Sigmoid colon (tissue), 7 donors: ENCODE results near the gene CHMP1A. TPM values are rescaled to one million over a fixed set of nuclear protein-coding genes. Genes with fewer than 3 reads are reported as not detected.
"Not testable (repeated sequence)": the region's sequence is repeated elsewhere in the genome, so short reads cannot be mapped to it uniquely, and the experiment has no call there.

ENCODE experiments used
- DNase-seq: peaks from one replicate; pipeline ENCODE4 v3.0.0-alpha.2; 2019
- H3K27ac ChIP-seq, 4 donors: fragments of 200-600 bp; sonication (generic); one replicate each; pipeline ENCODE4 v1.5.1; 2016 to 2019; ENCODE audit warnings: mild to moderate bottlenecking in 1 of 4
- H3K27me3 ChIP-seq, 3 donors: fragments of 200-600 bp; sonication (generic); one replicate each; pipeline ENCODE4 v1.5.1; 2019; ENCODE audit warnings: mild to moderate bottlenecking in 1 of 3
- H3K36me3 ChIP-seq, 4 donors: fragments of 200-600 bp; sonication (generic); one replicate each; pipeline ENCODE4 v1.5.1; 2016 to 2019
- H3K4me1 ChIP-seq, 4 donors: fragments of 200-600 bp; sonication (generic); one replicate each; pipeline ENCODE4 v1.5.1; 2017 to 2019
- H3K4me3 ChIP-seq, 4 donors: fragments of 200-600 bp; sonication (generic); one replicate each; pipeline ENCODE4 v1.5.1; 2017 to 2019; ENCODE audit warnings: mild to moderate bottlenecking in 2 of 4, moderate library complexity in 1 of 4
- H3K9me3 ChIP-seq, 4 donors: fragments of 200-600 bp in 3 of 4; sonication (generic) in 3 of 4; one replicate each; pipeline versions ENCODE4 v1.5.1 to v1.6.1; 2013 to 2019
- CTCF ChIP-seq, 4 experiments: fragments of 450-650 bp in 3 of 4; fragments of 200-600 bp in 1 of 4; IDR thresholded peaks; one replicate each; pipeline ENCODE4 v1.5.1; 2016 to 2019; ENCODE audit warnings: antibody characterized with exemption in 4 of 4, mild to moderate bottlenecking in 3 of 4, moderate library complexity in 2 of 4
- EP300 ChIP-seq, 4 donors: sonication (generic); formaldehyde crosslinking; IDR thresholded peaks; one replicate each; pipeline ENCODE4 v1.6.1; 2017; ENCODE audit warnings: antibody characterized with exemption in 4 of 4
- POLR2A ChIP-seq, 2 donors: fragments of 450-650 bp; IDR thresholded peaks; one replicate each; pipeline ENCODE4 v1.6.1; 2016; ENCODE audit warnings: antibody characterized with exemption in 2 of 2, mild to moderate bottlenecking in 2 of 2, moderate library complexity in 2 of 2
- POLR2AphosphoS5 ChIP-seq, 4 donors: sonication (generic); formaldehyde crosslinking; IDR thresholded peaks; one replicate each; pipeline ENCODE4 v1.6.1; 2017; ENCODE audit warnings: antibody characterized with exemption in 4 of 4
- WGBS, 2 donors: extraction: QIAGEN DNeasy Blood & Tissue Kit; methylation state at CpG; one replicate each; pipeline ENCODE4 v1.1.7; 2013; 5-methylcytosine and 5-hydroxymethylcytosine counted together
- intact Hi-C: fragments of 100-400 bp; cut with DNase I; formaldehyde crosslinking; loops from one replicate; pipeline ENCODE4 v1.15.1; 2023
- polyA plus RNA-seq, 3 donors: library from polyadenylated mRNA; stranded (reverse); fragments of 200-250 nt; gene quantifications; one replicate each; pipeline ENCODE4 v1.2.3, GENCODE V29; 2013
- total RNA-seq, 4 donors: library from RNA; depleted of rRNA; stranded (reverse); fragments of >200 nt; gene quantifications; one replicate each; pipeline ENCODE4 v1.1.0, GENCODE V29; 2016
- donor health status: healthy with polysubstance abuse.
- donor health status: Bipolar disorder and iron deficiency.
- donor health status: healthy.

The CHMP1A gene
- total and polyA plus RNA-seq, 7 donors, result 42.8 to 157 (median 75.9) TPM

- H3K27me3 ChIP-seq, result no peaks in the 10 kb centered on the region
- intact Hi-C loops, result no loop called here
- no peaks in the 10 kb centered on the region for H3K4me1 ChIP-seq
- no peak overlapping the region for H3K27ac ChIP-seq
- H3K9me3 ChIP-seq, result no peaks in the 10 kb centered on the region
- no peak overlapping the region for H3K4me3 ChIP-seq
- DNase-seq, result no peak
- TF ChIP-seq CTCF (IDR thresholded peaks at IDR 0.05) (no peak), POLR2A (IDR thresholded peaks at IDR 0.05) (no peak), POLR2AphosphoS5 (IDR thresholded peaks at IDR 0.05) (no peak)
- WGBS, 2 donors, result 83 to 88% methylated on average over 9 of the region's 9 CpGs
- H3K36me3 ChIP-seq, result peaks cover 0 to 8% (median 4%) of the 10 kb centered on the region in 4 donors
Observed at GRCh38 chr16:89667633-89668032, 10.1 kb upstream of the CHMP1A start.

- H3K9me3 ChIP-seq, H3K27me3 ChIP-seq, H3K27ac ChIP-seq, H3K4me3 ChIP-seq, DNase-seq, intact Hi-C loops, H3K4me1 ChIP-seq: not testable (repeated sequence)
- H3K36me3 ChIP-seq, result peaks cover 0 to 13% (median 4%) of the 10 kb centered on the region in 4 donors
- WGBS, 2 donors, result 62 to 66% methylated on average over 7 of the region's 7 CpGs
Observed at GRCh38 chr16:89667000-89667399, 9.5 kb upstream of the CHMP1A start.

GRCh38 chr16:89664238-89664637, 6.7 kb upstream of the CHMP1A start:
- DNase-seq, H3K27me3 ChIP-seq, H3K4me3 ChIP-seq, intact Hi-C loops, H3K9me3 ChIP-seq, H3K4me1 ChIP-seq, H3K27ac ChIP-seq: not testable (repeated sequence)
- WGBS, 2 donors, result 83 to 87% methylated on average over 10 of the region's 11 CpGs
- peaks cover 0 to 25% (median 4%) of the 10 kb centered on the region in 4 donors for H3K36me3 ChIP-seq

GRCh38 chr16:89661215-89661614, 3.7 kb upstream of the CHMP1A start:
- DNase-seq, result no peak
- Histone ChIP-seq H3K4me1 (peaks cover 0 to 24% (median 20%) of the 10 kb centered on the region in 4 donors), H3K27ac (no peak overlapping the region), H3K9me3 (no peaks in the 10 kb centered on the region), H3K4me3 (no peak overlapping the region), H3K36me3 (peaks cover 0 to 25% (median 4%) of the 10 kb centered on the region in 4 donors), H3K27me3 (no peaks in the 10 kb centered on the region)
- TF ChIP-seq POLR2AphosphoS5 (IDR thresholded peaks at IDR 0.05) (no peak), CTCF (IDR thresholded peaks at IDR 0.05) (no peak), POLR2A (IDR thresholded peaks at IDR 0.05) (no peak), EP300 (IDR thresholded peaks at IDR 0.05) (no peak)
- 96 to 97% methylated on average over 9 of the region's 9 CpGs for WGBS, 2 donors
- intact Hi-C loops, result no loop called here

GRCh38 chr16:89660146-89660545, 2.6 kb upstream of the CHMP1A start:
- 95% methylated on average over 7 of the region's 7 CpGs for WGBS, 2 donors
- Histone ChIP-seq H3K27me3 (no peaks in the 10 kb centered on the region), H3K27ac (no peak overlapping the region), H3K4me3 (no peak overlapping the region), H3K36me3 (peaks cover 0 to 25% (median 4%) of the 10 kb centered on the region in 4 donors), H3K9me3 (no peaks in the 10 kb centered on the region), H3K4me1 (peaks cover 0 to 28% (median 23%) of the 10 kb centered on the region in 4 donors)
- intact Hi-C loops, result no loop called here
- TF ChIP-seq EP300 (IDR thresholded peaks at IDR 0.05) (no peak), POLR2A (IDR thresholded peaks at IDR 0.05) (no peak), POLR2AphosphoS5 (IDR thresholded peaks at IDR 0.05) (no peak), CTCF (IDR thresholded peaks at IDR 0.05) (no peak)
- no peak for DNase-seq

GRCh38 chr16:89658221-89658879, 842 bp upstream of the CHMP1A start:
- intact Hi-C loops, result loop anchor here (5.0 kb wide), 1 partner anchor 64 kb away; the partner anchor contains the start of genes VPS9D1 and ZNF276
- TF ChIP-seq POLR2AphosphoS5 (IDR thresholded peaks at IDR 0.05) (peak in 1 of 4 donors; percentile 2), POLR2A (IDR thresholded peaks at IDR 0.05) (no peak)
- 9 to 20% methylated on average over 27 of the region's 27 CpGs for WGBS, 2 donors
- Histone ChIP-seq H3K27me3 (no peaks in the 10 kb centered on the region), H3K4me3 (peak overlapping the region; percentile 93 to 99 (median 97)), H3K36me3 (peaks cover 0 to 23% (median 1%) of the 10 kb centered on the region in 4 donors), H3K27ac (peak overlapping the region; percentile 83 to 86 (median 84)), H3K4me1 (peaks cover 0 to 28% (median 23%) of the 10 kb centered on the region in 4 donors), H3K9me3 (no peaks in the 10 kb centered on the region)
- DNase-seq, result no peak
